CD14-positive monocyte (primary cell): ENCODE results near the gene RECK. TPM values are rescaled to one million over a fixed set of nuclear protein-coding genes. Genes with fewer than 3 reads are reported as not detected.

Source experiments
- DNase-seq, 3 donors: peaks; one replicate each; pipeline ENCODE4 v3.0.0-alpha.2; 2011 to 2022
- H2AFZ ChIP-seq: 2 replicates; pipeline ENCODE4 v1.6.0; 2012; ENCODE audit warnings: mild to moderate bottlenecking, low read depth, low read length, inconsistent platforms; ENCODE audit not compliant: insufficient read depth, poor library complexity, severe bottlenecking
- H3K27ac ChIP-seq, 2 donors: 1 replicate in 1 of 2; 2 replicates in 1 of 2; pipeline ENCODE4 v1.5.1; 2012 to 2013; ENCODE audit warnings: low read length in 2 of 2, control low read depth in 1 of 2, inconsistent platforms in 1 of 2, low read depth in 1 of 2, mild to moderate bottlenecking in 1 of 2
- H3K27me3 ChIP-seq, 2 donors: one replicate each; pipeline versions ENCODE4 v1.6.0 to v1.6.1; 2011 to 2013; ENCODE audit warnings: low read length in 2 of 2; ENCODE audit not compliant: control insufficient read depth in 2 of 2, insufficient read depth in 2 of 2
- H3K36me3 ChIP-seq, 2 donors: replicated peaks in 1 of 2; 1 replicate in 1 of 2; 2 replicates in 1 of 2; pipeline versions ENCODE4 v1.5.1 to v1.6.1; 2012 to 2013; ENCODE audit warnings: low read length in 2 of 2, control low read depth in 1 of 2, inconsistent platforms in 1 of 2, mild to moderate bottlenecking in 1 of 2; ENCODE audit not compliant: insufficient read depth in 2 of 2, control insufficient read depth in 1 of 2
- H3K4me1 ChIP-seq, 2 donors: 1 replicate in 1 of 2; 2 replicates in 1 of 2; pipeline versions ENCODE4 v1.5.1 to v1.6.1; 2012 to 2013; ENCODE audit warnings: low read length in 2 of 2, control low read depth in 1 of 2, inconsistent platforms in 1 of 2, mild to moderate bottlenecking in 1 of 2, moderate library complexity in 1 of 2; ENCODE audit not compliant: insufficient read depth in 2 of 2, control insufficient read depth in 1 of 2
- H3K4me2 ChIP-seq: replicated peaks from 2 replicates; pipeline ENCODE3; 2012; ENCODE audit warnings: low read length, moderate library complexity, mild to moderate bottlenecking; ENCODE audit not compliant: poor library complexity, severe bottlenecking; ENCODE audit errors: extremely low read depth
- H3K4me3 ChIP-seq, 3 experiments: fragments of 200-600 bp in 1 of 3; sonication (generic) in 1 of 3; replicated peaks in 1 of 3; 1 replicate in 2 of 3; 2 replicates in 1 of 3; pipeline ENCODE4 v1.5.1; 2011 to 2013; ENCODE audit warnings: low read length in 3 of 3, mild to moderate bottlenecking in 3 of 3, control low read depth in 2 of 3, low read depth in 2 of 3, inconsistent platforms in 1 of 3, moderate library complexity in 1 of 3
- H3K79me2 ChIP-seq: 2 replicates; pipeline ENCODE4 v1.6.0; 2012; ENCODE audit warnings: mild to moderate bottlenecking, control low read depth, inconsistent platforms, low read length, moderate library complexity; ENCODE audit not compliant: insufficient read depth
- H3K9ac ChIP-seq: 2 replicates; pipeline ENCODE4 v1.6.0; 2017; ENCODE audit warnings: low read length, mild to moderate bottlenecking; ENCODE audit not compliant: insufficient read depth, poor library complexity, severe bottlenecking
- H3K9me3 ChIP-seq, 2 donors: replicated peaks in 1 of 2; 1 replicate in 1 of 2; 2 replicates in 1 of 2; pipeline versions ENCODE4 v1.5.1 to v1.6.1; 2012 to 2013; ENCODE audit warnings: low read length in 2 of 2, control low read depth in 1 of 2; ENCODE audit not compliant: control insufficient read depth in 1 of 2, insufficient read depth in 1 of 2
- H4K20me1 ChIP-seq: 2 replicates; pipeline ENCODE4 v1.6.0; 2012; ENCODE audit warnings: mild to moderate bottlenecking, low read length, control low read depth, moderate library complexity; ENCODE audit not compliant: insufficient read depth
- H3K27ac Mint-ChIP-seq, 7 donors: one replicate each; pipeline ENCODE4 v1.8.0; 2020; ENCODE audit warnings: mild to moderate bottlenecking in 7 of 7, mixed read lengths in 7 of 7, moderate library complexity in 6 of 7, inconsistent platforms in 2 of 7
- H3K27me3 Mint-ChIP-seq, 3 donors: one replicate each; pipeline ENCODE4 v1.8.0; 2021 to 2022; ENCODE audit warnings: low read depth in 3 of 3, mild to moderate bottlenecking in 3 of 3, mixed read lengths in 3 of 3, moderate library complexity in 3 of 3, inconsistent platforms in 1 of 3
- H3K36me3 Mint-ChIP-seq, 2 donors: one replicate each; pipeline ENCODE4 v1.8.0; 2020; ENCODE audit warnings: mixed read lengths in 2 of 2, inconsistent platforms in 1 of 2, mild to moderate bottlenecking in 1 of 2
- H3K4me1 Mint-ChIP-seq: one replicate; pipeline ENCODE4 v1.8.0; 2020; ENCODE audit warnings: mild to moderate bottlenecking, mixed read lengths
- H3K4me3 Mint-ChIP-seq, 2 donors: one replicate each; pipeline ENCODE4 v1.8.0; 2020; ENCODE audit warnings: mild to moderate bottlenecking in 2 of 2, mixed read lengths in 2 of 2, moderate library complexity in 1 of 2
- H3K9me3 Mint-ChIP-seq, 7 donors: one replicate each; pipeline ENCODE4 v1.8.0; 2020 to 2022; ENCODE audit warnings: mixed read lengths in 7 of 7, mild to moderate bottlenecking in 6 of 7, moderate library complexity in 6 of 7, inconsistent platforms in 2 of 7
- CTCF ChIP-seq: fragments of 200-600 bp; IDR thresholded peaks from one replicate; pipeline ENCODE4 v1.8.0; 2022; ENCODE audit warnings: antibody characterized with exemption, mild to moderate bottlenecking
- WGBS: methylation state at CpG from one replicate; pipeline ENCODE4 v1.1.5; 2013; ENCODE audit warnings: missing lambda C conversion rate; ENCODE audit not compliant: insufficient coverage; 5-methylcytosine and 5-hydroxymethylcytosine counted together
- intact Hi-C, 2 donors: fragments of 100-400 bp; cut with micrococcal nuclease; formaldehyde crosslinking; loops; one replicate each; pipeline versions ENCODE4 v1.15.0 to v1.15.1; 2023
- polyA plus RNA-seq, 3 donors: library from polyadenylated mRNA; depleted of rRNA in 1 of 3; unstranded in 2 of 3; stranded (reverse) in 1 of 3; fragments of 300-500 nt in 2 of 3; fragments of >200 nt in 1 of 3; fragmentation: Illumina TruSeq in 2 of 3; gene quantifications; 1 replicate in 2 of 3; 2 replicates in 1 of 3; pipeline ENCODE4 v1.2.3, GENCODE V29; 2012 to 2021

The RECK gene
- polyA plus RNA-seq, 3 donors, result 5.0 to 5.2 (median 5.1) TPM

GRCh38 chr9:36100532-36100931, 63.8 kb downstream of the RECK start:
- Histone ChIP-seq H3K79me2 (no peaks in the 10 kb centered on the region), H3K4me3 (no peak overlapping the region), H3K9ac (no peak overlapping the region), H3K27me3 (no peaks in the 10 kb centered on the region), H3K36me3 (no peaks in the 10 kb centered on the region), H3K9me3 (no peaks in the 10 kb centered on the region), H4K20me1 (no peaks in the 10 kb centered on the region), H3K4me2 (no peak overlapping the region), H3K27ac (no peak overlapping the region), H2AFZ (no peak overlapping the region), H3K4me1 (peaks cover 7% of the 10 kb centered on the region in 2 donors)
- intact Hi-C loops, result loop anchor here (5.0 kb wide), 2 partner anchors 37 to 52 kb away; partner anchors contain the start of gene GLIPR2 (in 2 of the 2)
- DNase-seq, result no peak
- 100% methylated on average over 2 of the region's 3 CpGs for WGBS
- no peak for TF ChIP-seq CTCF
- peaks cover 0 to 2% of the 10 kb centered on the region in 2 donors for H3K36me3 Mint-ChIP-seq
- peaks cover 0 to 4% (median 2%) of the 10 kb centered on the region in 3 donors for H3K27me3 Mint-ChIP-seq
- H3K9me3 Mint-ChIP-seq, result peaks cover 0 to 2% (median 0%) of the 10 kb centered on the region in 7 donors
- peaks cover 8% of the 10 kb centered on the region for H3K4me1 Mint-ChIP-seq
- H3K27ac Mint-ChIP-seq, result no peak overlapping the region
- H3K4me3 Mint-ChIP-seq, result no peak overlapping the region

- H3K4me3 Mint-ChIP-seq, result no peak overlapping the region
- WGBS, result no CpG with 5 or more reads among the region's 4 CpGs
- H3K27ac Mint-ChIP-seq, result no peak overlapping the region
Observed at GRCh38 chr9:36101916-36102741, 65.4 kb downstream of the RECK start.

More at GRCh38 chr9:36101916-36102741, 65.4 kb downstream of the RECK start:
- H3K4me1 Mint-ChIP-seq, result peaks cover 8% of the 10 kb centered on the region
- DNase-seq, result no peak
- no peak overlapping the region for H3K4me3 ChIP-seq
- H3K79me2 ChIP-seq, result no peaks in the 10 kb centered on the region
- H3K36me3 Mint-ChIP-seq, result peaks cover 0 to 2% of the 10 kb centered on the region in 2 donors
- H3K9me3 ChIP-seq, result no peaks in the 10 kb centered on the region
- peaks cover 0 to 2% (median 0%) of the 10 kb centered on the region in 7 donors for H3K9me3 Mint-ChIP-seq
- no peaks in the 10 kb centered on the region for H3K36me3 ChIP-seq
- H3K4me2 ChIP-seq, result no peak overlapping the region
- H4K20me1 ChIP-seq, result no peaks in the 10 kb centered on the region
- H3K27me3 Mint-ChIP-seq, result peaks cover 0 to 4% (median 2%) of the 10 kb centered on the region in 3 donors
- H3K27ac ChIP-seq, result no peak overlapping the region
- peaks cover 7% of the 10 kb centered on the region in 2 donors for H3K4me1 ChIP-seq
- H3K9ac ChIP-seq, result no peak overlapping the region
- intact Hi-C loops, result loop anchor here (2.0 to 5.0 kb wide), 3 partner anchors 35 to 65 kb away; partner anchors contain the start of gene GLIPR2 (in 2 of the 2)
- no peak for TF ChIP-seq CTCF
- no peaks in the 10 kb centered on the region for H3K27me3 ChIP-seq
- H2AFZ ChIP-seq, result no peak overlapping the region
